Activated CD4-positive, alpha-beta T cell treated with anti-CD3 and anti-CD28 coated beads, Interleukin-2, amount 50 U/mL, for 48 hours (primary cell): ENCODE results near the gene TTC4.
"Not testable (repeated sequence)": the region's sequence is repeated elsewhere in the genome, so short reads cannot be mapped to it uniquely, and the experiment has no call there.

ENCODE experiments used
- DNase-seq, 2 experiments: peaks; one replicate each; pipeline ENCODE4 v3.0.0-alpha.2; 2020

TTC4 gene

GRCh38 chr1:54754045-54754444 is 38.4 kb downstream of the TTC4 start:
- DNase-seq, result no peak

GRCh38 chr1:54754486-54755285 is 39.0 kb downstream of the TTC4 start:
- DNase-seq, result no peak

- DNase-seq, result no peak
Measured at GRCh38 chr1:54757833-54758232, 42.2 kb downstream of the TTC4 start.

- no peak for DNase-seq
Measured at GRCh38 chr1:54758678-54759348, 43.2 kb downstream of the TTC4 start.

- DNase-seq, result no peak
Measured at GRCh38 chr1:54763816-54764132, 48.1 kb downstream of the TTC4 start.

- DNase-seq, result peak; percentile 97
Measured at GRCh38 chr1:54764133-54764921, 48.7 kb downstream of the TTC4 start, which contains the start of gene PARS2. PARS2 (minus strand) TSS chr1:54764523; CDS start chr1:54759161, 5,362 bp downstream.

- no peak for DNase-seq
Measured at GRCh38 chr1:54764922-54765561, 49.4 kb downstream of the TTC4 start.

- DNase-seq, result no peak
Measured at GRCh38 chr1:54766726-54767125, 51.1 kb downstream of the TTC4 start.

- DNase-seq, result no peak
Measured at GRCh38 chr1:54767526-54767925, 51.9 kb downstream of the TTC4 start.

GRCh38 chr1:54768093-54768492 is 52.4 kb downstream of the TTC4 start:
- no peak for DNase-seq

- no peak for DNase-seq
Measured at GRCh38 chr1:54772951-54773350, 57.3 kb downstream of the TTC4 start.

GRCh38 chr1:54774820-54775498 is 59.3 kb downstream of the TTC4 start:
- DNase-seq, result no peak

- DNase-seq, result not testable (repeated sequence)
Measured at GRCh38 chr1:54775828-54776721, 60.4 kb downstream of the TTC4 start.

GRCh38 chr1:54777011-54777410 is 61.4 kb downstream of the TTC4 start:
- no peak for DNase-seq

GRCh38 chr1:54777431-54777830 is 61.8 kb downstream of the TTC4 start:
- DNase-seq, result no peak

GRCh38 chr1:54781023-54781723 is 65.5 kb downstream of the TTC4 start:
- DNase-seq, result no peak

- DNase-seq, result no peak
Measured at GRCh38 chr1:54782156-54782555, 66.5 kb downstream of the TTC4 start.

- DNase-seq, result no peak
Measured at GRCh38 chr1:54782588-54782987, 66.9 kb downstream of the TTC4 start.

GRCh38 chr1:54784066-54784465 is 68.4 kb downstream of the TTC4 start:
- DNase-seq, result no peak

- no peak for DNase-seq
Measured at GRCh38 chr1:54786778-54787177, 71.1 kb downstream of the TTC4 start.

GRCh38 chr1:54787604-54788003 is 71.9 kb downstream of the TTC4 start:
- no peak for DNase-seq
